Panc1 (cell line): Measurements from ENCODE around the gene MC5R. TPM values are rescaled to one million over a fixed set of nuclear protein-coding genes. Genes with fewer than 3 reads are reported as not detected.

ENCODE experiments used
- ATAC-seq: fragments of 200-7000 bp; cut with Tn5 transposase; 2 replicates; pipeline ENCODE4 v1.9.1; 2020; ENCODE audit warnings: mild to moderate bottlenecking, moderate library complexity
- BruUV-seq: library from RNA; stranded (reverse); fragments of 400-500 nt; replicated peaks from 2 replicates; lab custom pipeline; 2021; lab: Mats Ljungman, UMichigan
- CTCF ChIA-PET: fragments of 300-600 bp; sonication (Branson Sonifier 250); formaldehyde crosslinking; loops from one replicate; lab custom pipeline; 2022; ENCODE audit warnings: antibody characterized with exemption; lab: Charles Lee
- POLR2A ChIA-PET: fragments of 300-600 bp; sonication (Branson Sonifier 250); formaldehyde crosslinking; loops from one replicate; lab custom pipeline; 2022; ENCODE audit warnings: antibody characterized with exemption; lab: Charles Lee
- DNase-seq: peaks from one replicate; pipeline ENCODE4 v3.0.0-alpha.2; 2010; ENCODE audit warnings: low read depth, low spot score
- H3K27ac ChIP-seq: 2 replicates; pipeline ENCODE4 v1.5.1; 2011; ENCODE audit warnings: mild to moderate bottlenecking, low read length, inconsistent platforms
- H3K27me3 ChIP-seq: fragments of 200-500 bp; sonication (Bioruptor generic); 2 replicates; pipeline ENCODE4 v1.6.0; 2014; ENCODE audit warnings: low read length, inconsistent platforms; ENCODE audit not compliant: control insufficient read depth, insufficient read depth
- H3K36me3 ChIP-seq: fragments of 200-500 bp; sonication (Bioruptor generic); 2 replicates; pipeline ENCODE4 v1.5.1; 2014; ENCODE audit warnings: inconsistent platforms, mild to moderate bottlenecking, low read length, moderate library complexity; ENCODE audit not compliant: control insufficient read depth, insufficient read depth
- H3K4me1 ChIP-seq: 2 replicates; pipeline ENCODE4 v1.5.1; 2011; ENCODE audit warnings: inconsistent platforms, mild to moderate bottlenecking, low read length, moderate library complexity; ENCODE audit not compliant: control insufficient read depth, insufficient read depth
- H3K4me3 ChIP-seq, 2 experiments: 2 replicates each; pipeline ENCODE4 v1.5.1; 2011 to 2012; ENCODE audit warnings: low read depth in 2 of 2, low read length in 2 of 2, mild to moderate bottlenecking in 2 of 2, inconsistent platforms in 1 of 2, moderate library complexity in 1 of 2
- H3K9me3 ChIP-seq: fragments of 200-500 bp; sonication (Bioruptor generic); 2 replicates; pipeline ENCODE4 v1.5.1; 2014; ENCODE audit warnings: low read depth, mild to moderate bottlenecking, inconsistent platforms, low read length, moderate library complexity; ENCODE audit not compliant: control insufficient read depth, insufficient read depth
- POLR2AphosphoS5 ChIP-seq: IDR thresholded peaks from 2 replicates; pipeline ENCODE4 v1.6.1; 2012; ENCODE audit warnings: mild to moderate bottlenecking, low read depth, low read length, moderate library complexity
- REST ChIP-seq, 2 experiments: IDR thresholded peaks; 2 replicates each; pipeline ENCODE4 v1.6.1; 2011 to 2012; ENCODE audit warnings: low read depth in 2 of 2, control low read depth in 1 of 2, low read length in 1 of 2, mild to moderate bottlenecking in 1 of 2, moderate library complexity in 1 of 2; ENCODE audit not compliant: insufficient read depth in 1 of 2
- SIN3A ChIP-seq: IDR thresholded peaks from 2 replicates; pipeline ENCODE4 v1.6.1; 2012; ENCODE audit warnings: low read depth, mild to moderate bottlenecking, low read length, moderate library complexity, borderline replicate concordance; ENCODE audit not compliant: insufficient read depth
- TCF7L2 ChIP-seq: IDR thresholded peaks from 2 replicates; pipeline ENCODE4 v1.6.1; 2011; ENCODE audit warnings: mild to moderate bottlenecking, low read depth, low read length, inconsistent platforms
- in situ Hi-C: cut with HindIII; loops from 2 replicates; pipeline ENCODE4 v1.10.0; 2016; ENCODE audit warnings: low sequenced_read_pairs, low pct_unique_long_range_greater_than_20kb
- intact Hi-C: fragments of 100-400 bp; cut with micrococcal nuclease; formaldehyde crosslinking; loops from one replicate; pipeline ENCODE4 v1.10.0; 2022; ENCODE audit not compliant: unreplicated experiment
- total RNA-seq: library from RNA; stranded (reverse); gene quantifications from one replicate; pipeline ENCODE4 v1.2.1, GENCODE V29; 2021; ENCODE audit not compliant: unreplicated experiment
- TF ChIP-seq, protein P1 (sequence below): fragments of 450-650 bp; IDR thresholded peaks from 2 replicates; pipeline ENCODE4 v1.5.1; 2017; ENCODE audit warnings: mild to moderate bottlenecking

MC5R gene
- total RNA-seq, 1 experiment from 2014 or later, result not detected

DNA sequence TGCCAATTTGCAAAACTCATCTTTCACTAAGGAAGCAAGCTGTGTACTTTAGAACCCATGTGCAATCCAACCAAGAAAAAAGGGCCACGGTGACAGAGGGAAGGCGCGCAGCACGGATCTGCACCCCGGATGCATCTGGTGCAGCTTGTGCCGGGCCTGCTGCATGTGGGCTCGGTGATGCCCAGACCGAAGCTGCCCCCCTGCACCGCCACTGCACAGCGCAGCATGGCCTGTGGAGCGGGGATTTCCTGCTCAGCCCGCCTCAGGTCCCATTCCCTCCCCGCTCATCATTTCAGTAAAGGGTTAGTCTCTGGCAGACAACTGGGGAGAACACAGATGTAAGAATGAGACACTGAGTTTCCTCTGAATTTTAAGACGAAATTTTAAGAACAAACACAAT, 48.4 kb downstream of the MC5R start:
- intact Hi-C loops, result no loop called here
- POLR2A ChIA-PET, result no interaction called here

DNA sequence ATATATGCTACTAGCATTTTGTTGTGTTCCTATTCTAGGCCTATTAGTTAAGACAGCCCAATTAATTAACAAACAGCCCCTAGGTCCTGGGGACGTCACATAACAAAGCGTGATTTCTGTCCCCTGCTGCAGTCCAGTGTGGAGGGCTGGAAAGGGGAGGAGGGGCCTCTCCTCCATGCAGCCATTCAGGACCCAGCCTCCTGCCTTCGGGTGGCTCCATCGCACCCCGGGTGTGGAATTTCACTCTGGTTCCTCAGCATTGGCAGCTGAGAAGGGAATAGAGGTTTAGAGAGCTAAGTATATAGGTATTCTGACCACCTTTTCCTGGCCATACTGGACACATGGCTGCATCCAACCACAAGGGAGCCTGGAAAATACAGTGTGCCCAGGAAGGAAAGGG, 49.0 kb downstream of the MC5R start:
- Histone ChIP-seq H3K27ac (no peak overlapping the region), H3K9me3 (no peaks in the 10 kb centered on the region), H3K36me3 (no peaks in the 10 kb centered on the region), H3K4me3 (no peak overlapping the region), H3K27me3 (peaks cover 13% of the 10 kb centered on the region), H3K4me1 (no peaks in the 10 kb centered on the region)
- BruUV-seq, result no TSS peak
- DNase-seq (no peak), ATAC-seq (no peak)
- in situ Hi-C loops (no loop called here), intact Hi-C loops (no loop called here)
- ChIA-PET CTCF (no interaction called here), POLR2A (no interaction called here)
- TF ChIP-seq SIN3A, result no peak
- TF ChIP-seq REST (IDR thresholded peaks at IDR 0.05; ENCODE audit: insufficient read depth in 1 of 2, low read depth in 2 of 2, low read length in 1 of 2), result no peak
- no peak for TF ChIP-seq POLR2AphosphoS5
- no peak for TF ChIP-seq TCF7L2
- TF ChIP-seq, protein P1, sequence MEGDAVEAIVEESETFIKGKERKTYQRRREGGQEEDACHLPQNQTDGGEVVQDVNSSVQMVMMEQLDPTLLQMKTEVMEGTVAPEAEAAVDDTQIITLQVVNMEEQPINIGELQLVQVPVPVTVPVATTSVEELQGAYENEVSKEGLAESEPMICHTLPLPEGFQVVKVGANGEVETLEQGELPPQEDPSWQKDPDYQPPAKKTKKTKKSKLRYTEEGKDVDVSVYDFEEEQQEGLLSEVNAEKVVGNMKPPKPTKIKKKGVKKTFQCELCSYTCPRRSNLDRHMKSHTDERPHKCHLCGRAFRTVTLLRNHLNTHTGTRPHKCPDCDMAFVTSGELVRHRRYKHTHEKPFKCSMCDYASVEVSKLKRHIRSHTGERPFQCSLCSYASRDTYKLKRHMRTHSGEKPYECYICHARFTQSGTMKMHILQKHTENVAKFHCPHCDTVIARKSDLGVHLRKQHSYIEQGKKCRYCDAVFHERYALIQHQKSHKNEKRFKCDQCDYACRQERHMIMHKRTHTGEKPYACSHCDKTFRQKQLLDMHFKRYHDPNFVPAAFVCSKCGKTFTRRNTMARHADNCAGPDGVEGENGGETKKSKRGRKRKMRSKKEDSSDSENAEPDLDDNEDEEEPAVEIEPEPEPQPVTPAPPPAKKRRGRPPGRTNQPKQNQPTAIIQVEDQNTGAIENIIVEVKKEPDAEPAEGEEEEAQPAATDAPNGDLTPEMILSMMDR, result no peak

More for the DNA sequence above, 48.4 kb downstream of the MC5R start:
- DNase-seq, result no peak
- BruUV-seq, result no TSS peak
- Histone ChIP-seq H3K27me3 (peaks cover 15% of the 10 kb centered on the region), H3K27ac (no peak overlapping the region), H3K4me1 (no peaks in the 10 kb centered on the region), H3K4me3 (no peak overlapping the region), H3K36me3 (no peaks in the 10 kb centered on the region), H3K9me3 (no peaks in the 10 kb centered on the region)
- CTCF ChIA-PET, result no interaction called here
- in situ Hi-C loops, result no loop called here
- TF ChIP-seq REST (IDR thresholded peaks at IDR 0.05; ENCODE audit: insufficient read depth in 1 of 2, low read depth in 2 of 2, low read length in 1 of 2) (no peak), POLR2AphosphoS5 (no peak), TCF7L2 (no peak), SIN3A (no peak)
- TF ChIP-seq, protein P1, result no peak
- no peak for ATAC-seq
